Endothelial cell of umbilical vein (primary cell): ENCODE measurements around the gene SGCD. TPM values are rescaled to one million over a fixed set of nuclear protein-coding genes. Genes with fewer than 3 reads are reported as not detected.

Experiments
- BruUV-seq: library from RNA; stranded (reverse); fragments of 400-500 nt; replicated peaks from 2 replicates; lab custom pipeline; 2021; lab: Mats Ljungman, UMichigan
- CTCF ChIA-PET: fragments of 300-600, 350-600 bp; sonication (Branson Sonifier 250); formaldehyde crosslinking; loops from one replicate; lab custom pipeline; 2021; ENCODE audit warnings: antibody characterized with exemption, inconsistent platforms; lab: Charles Lee
- POLR2A ChIA-PET: fragments of 300-600, 350-600 bp; sonication (Branson Sonifier 250); formaldehyde crosslinking; loops from one replicate; lab custom pipeline; 2021; ENCODE audit warnings: antibody characterized with exemption, inconsistent platforms; lab: Charles Lee
- DNase-seq: peaks from one replicate; pipeline ENCODE4 v3.0.0-alpha.2; 2011; ENCODE audit warnings: low read depth, low spot score
- FAIRE-seq: peaks from 2 replicates; lab custom pipeline; 2011; peaks lifted over from hg19 to GRCh38; lab: Jason Lieb, UNC
- H2AFZ ChIP-seq: 2 replicates; pipeline ENCODE4 v1.6.0; 2012; ENCODE audit warnings: low read depth, low read length, control low read depth, inconsistent platforms
- H3K27ac ChIP-seq: 2 replicates; pipeline ENCODE4 v1.5.1; 2011; ENCODE audit warnings: low read depth, mild to moderate bottlenecking, control low read depth, low read length, moderate library complexity; ENCODE audit not compliant: insufficient read depth
- H3K27me3 ChIP-seq, 2 experiments: 2 replicates each; pipeline versions ENCODE4 v1.6.0 to v1.6.1; 2011; ENCODE audit warnings: low read length in 2 of 2, mixed read lengths in 1 of 2; ENCODE audit not compliant: control insufficient read depth in 2 of 2, insufficient read depth in 2 of 2
- H3K36me3 ChIP-seq, 2 experiments: 2 replicates in 1 of 2; 3 replicates in 1 of 2; pipeline ENCODE4 v1.5.1; 2011; ENCODE audit warnings: low read length in 2 of 2, mild to moderate bottlenecking in 1 of 2, moderate library complexity in 1 of 2; ENCODE audit not compliant: control insufficient read depth in 2 of 2, insufficient read depth in 2 of 2; ENCODE audit errors: extremely low read depth in 1 of 2
- H3K4me1 ChIP-seq: 3 replicates; pipeline ENCODE4 v1.5.1; 2011; ENCODE audit warnings: mild to moderate bottlenecking, low read length; ENCODE audit not compliant: control insufficient read depth, insufficient read depth; ENCODE audit errors: extremely low read depth
- H3K4me2 ChIP-seq: 2 replicates; pipeline ENCODE4 v1.6.1; 2011; ENCODE audit warnings: low read length, control low read depth, mixed read lengths; ENCODE audit not compliant: insufficient read depth
- H3K4me3 ChIP-seq, 3 experiments: fragments of 200-600 bp in 1 of 3; sonication (generic), shearing (Covaris generic) in 1 of 3; replicated peaks in 1 of 3; 2 replicates each; pipeline ENCODE4 v1.5.1; 2011 to 2016; ENCODE audit warnings: control low read depth in 3 of 3, low read length in 3 of 3, mild to moderate bottlenecking in 2 of 3, inconsistent platforms in 1 of 3, low read depth in 1 of 3, moderate library complexity in 1 of 3; ENCODE audit not compliant: insufficient read depth in 1 of 3
- H3K79me2 ChIP-seq: 2 replicates; pipeline ENCODE4 v1.6.0; 2012; ENCODE audit warnings: low read length, inconsistent platforms; ENCODE audit not compliant: control insufficient read depth, insufficient read depth
- H3K9ac ChIP-seq: replicated peaks from 2 replicates; pipeline ENCODE3; 2011; ENCODE audit warnings: low read length, control low read depth; ENCODE audit not compliant: insufficient read depth; ENCODE audit errors: extremely low read depth
- H3K9me1 ChIP-seq: replicated peaks from 3 replicates; pipeline ENCODE4 v1.6.0; 2011; ENCODE audit warnings: mild to moderate bottlenecking, low read length; ENCODE audit not compliant: control insufficient read depth, insufficient read depth; ENCODE audit errors: extremely low read depth
- H3K9me3 ChIP-seq: replicated peaks from 2 replicates; pipeline ENCODE4 v1.5.1; 2012; ENCODE audit warnings: low read length, inconsistent platforms; ENCODE audit not compliant: control insufficient read depth, insufficient read depth
- H4K20me1 ChIP-seq: replicated peaks from 2 replicates; pipeline ENCODE3; 2011; ENCODE audit warnings: mild to moderate bottlenecking, low read length; ENCODE audit not compliant: control insufficient read depth, insufficient read depth; ENCODE audit errors: extremely low read depth
- EZH2 ChIP-seq: IDR thresholded peaks from 2 replicates; pipeline ENCODE4 v1.6.1; 2012; ENCODE audit warnings: borderline replicate concordance, low read depth, mild to moderate bottlenecking, moderate library complexity, low read length, inconsistent platforms; ENCODE audit not compliant: severe bottlenecking
- FOS ChIP-seq: IDR thresholded peaks from 2 replicates; pipeline ENCODE4 v1.6.1; 2011; ENCODE audit warnings: mild to moderate bottlenecking, low read length, moderate library complexity, borderline replicate concordance; ENCODE audit not compliant: insufficient read depth
- GATA2 ChIP-seq: IDR thresholded peaks from 2 replicates; pipeline ENCODE4 v1.7.0; 2011; ENCODE audit warnings: low read depth, mild to moderate bottlenecking, moderate library complexity, mixed read lengths, low read length; ENCODE audit not compliant: insufficient read length, insufficient read depth
- JUN ChIP-seq: IDR thresholded peaks from 2 replicates; pipeline ENCODE4 v1.6.1; 2011; ENCODE audit warnings: borderline replicate concordance, low read depth; ENCODE audit not compliant: insufficient read length, insufficient read depth
- MYC ChIP-seq: IDR thresholded peaks from one replicate; pipeline ENCODE4 v1.6.1; 2011; ENCODE audit warnings: mild to moderate bottlenecking, low read depth, low read length
- POLR2A ChIP-seq: IDR thresholded peaks from 2 replicates; pipeline ENCODE4 v1.6.1; 2012; ENCODE audit warnings: low read depth, mild to moderate bottlenecking, control low read depth, low read length
- POLR2AphosphoS5 ChIP-seq: IDR thresholded peaks from 2 replicates; pipeline ENCODE4 v1.6.1; 2012; ENCODE audit warnings: low read depth, mild to moderate bottlenecking, control low read depth, low read length, moderate library complexity; ENCODE audit not compliant: insufficient read depth
- dilution Hi-C: fragments of 300-500 bp; cut with MboI; formaldehyde crosslinking; loops from one replicate; pipeline ENCODE4 v1.15.0; 2019; ENCODE audit warnings: low sequenced_read_pairs; ENCODE audit not compliant: extremely low pct_ligation_motif_present
- intact Hi-C: fragments of 100-400 bp; cut with micrococcal nuclease; formaldehyde crosslinking; loops from one replicate; pipeline ENCODE4 v1.10.0; 2022
- polyA plus RNA-seq, 4 experiments: library from polyadenylated mRNA; depleted of rRNA in 3 of 4; stranded (reverse) in 3 of 4; unstranded in 1 of 4; fragments of >200 nt; gene quantifications; 2 replicates each; pipeline versions ENCODE4 v1.2.1 to v1.2.3, GENCODE V29; 2011 to 2012; ENCODE audit warnings: missing spikeins in 1 of 4
- total RNA-seq: library from RNA; stranded (reverse); gene quantifications from 2 replicates; pipeline ENCODE4 v1.2.3, GENCODE V29; 2021
- TF ChIP-seq, protein P1 (sequence below): IDR thresholded peaks from 2 replicates; pipeline ENCODE4 v1.6.1; 2011; ENCODE audit not compliant: insufficient read depth, insufficient read length
- TF ChIP-seq, protein P2 (sequence below), 2 donors: IDR thresholded peaks; 1 replicate in 1 of 2; 2 replicates in 1 of 2; pipeline ENCODE4 v1.5.1; 2011; ENCODE audit warnings: low read length in 2 of 2, mild to moderate bottlenecking in 2 of 2, moderate library complexity in 2 of 2, control low read depth in 1 of 2, inconsistent platforms in 1 of 2, low read depth in 1 of 2; ENCODE audit not compliant: insufficient read depth in 1 of 2; ENCODE audit errors: extremely low read depth in 1 of 2

SGCD gene
- total and polyA plus RNA-seq, 2 donors (not counting 3 experiments of a cell fraction or from before 2014, with no cell fraction given) = not detected

DNA sequence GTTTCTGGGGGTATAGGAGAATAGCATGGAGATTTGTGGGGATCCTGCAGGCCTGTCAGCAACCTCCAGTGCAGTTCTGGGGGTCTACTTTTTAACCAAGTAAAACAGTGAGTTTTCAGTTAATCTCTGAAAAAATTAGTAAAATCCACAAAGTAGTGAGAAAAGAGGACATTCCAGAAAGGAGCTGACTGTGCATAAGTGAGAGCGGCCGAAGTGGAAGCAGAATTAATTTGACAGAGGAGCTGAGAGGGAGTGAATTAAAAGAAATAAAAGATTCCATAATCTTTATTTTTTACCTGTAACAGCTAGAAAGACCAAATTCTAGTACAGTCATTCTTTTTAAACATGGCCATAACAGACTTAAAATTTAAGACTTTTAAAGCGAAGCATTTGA is 149.2 kb downstream of the SGCD start:
- H3K9me3 ChIP-seq = peaks cover 3% of the 10 kb centered on the region

More for the DNA sequence above, 149.2 kb downstream of the SGCD start:
- Histone ChIP-seq H3K4me3 (no peak overlapping the region), H3K27ac (no peak overlapping the region), H3K9ac (no peak overlapping the region), H3K27me3 (no peaks in the 10 kb centered on the region), H3K4me1 (no peaks in the 10 kb centered on the region), H3K9me1 (no peaks in the 10 kb centered on the region), H3K36me3 (no peaks in the 10 kb centered on the region), H4K20me1 (no peaks in the 10 kb centered on the region), H2AFZ (no peak overlapping the region), H3K4me2 (no peak overlapping the region), H3K79me2 (no peaks in the 10 kb centered on the region)
- no TSS peak for BruUV-seq
- ChIA-PET CTCF (no interaction called here), POLR2A (no interaction called here)
- TF ChIP-seq, protein P1, sequence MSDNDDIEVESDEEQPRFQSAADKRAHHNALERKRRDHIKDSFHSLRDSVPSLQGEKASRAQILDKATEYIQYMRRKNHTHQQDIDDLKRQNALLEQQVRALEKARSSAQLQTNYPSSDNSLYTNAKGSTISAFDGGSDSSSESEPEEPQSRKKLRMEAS = no peak
- TF ChIP-seq JUN = no peak
- no peak for TF ChIP-seq POLR2A
- TF ChIP-seq, protein P2, sequence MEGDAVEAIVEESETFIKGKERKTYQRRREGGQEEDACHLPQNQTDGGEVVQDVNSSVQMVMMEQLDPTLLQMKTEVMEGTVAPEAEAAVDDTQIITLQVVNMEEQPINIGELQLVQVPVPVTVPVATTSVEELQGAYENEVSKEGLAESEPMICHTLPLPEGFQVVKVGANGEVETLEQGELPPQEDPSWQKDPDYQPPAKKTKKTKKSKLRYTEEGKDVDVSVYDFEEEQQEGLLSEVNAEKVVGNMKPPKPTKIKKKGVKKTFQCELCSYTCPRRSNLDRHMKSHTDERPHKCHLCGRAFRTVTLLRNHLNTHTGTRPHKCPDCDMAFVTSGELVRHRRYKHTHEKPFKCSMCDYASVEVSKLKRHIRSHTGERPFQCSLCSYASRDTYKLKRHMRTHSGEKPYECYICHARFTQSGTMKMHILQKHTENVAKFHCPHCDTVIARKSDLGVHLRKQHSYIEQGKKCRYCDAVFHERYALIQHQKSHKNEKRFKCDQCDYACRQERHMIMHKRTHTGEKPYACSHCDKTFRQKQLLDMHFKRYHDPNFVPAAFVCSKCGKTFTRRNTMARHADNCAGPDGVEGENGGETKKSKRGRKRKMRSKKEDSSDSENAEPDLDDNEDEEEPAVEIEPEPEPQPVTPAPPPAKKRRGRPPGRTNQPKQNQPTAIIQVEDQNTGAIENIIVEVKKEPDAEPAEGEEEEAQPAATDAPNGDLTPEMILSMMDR (IDR thresholded peaks at IDR 0.05; ENCODE audit: extremely low read depth in 1 of 2, insufficient read depth in 1 of 2, low read depth in 1 of 2, low read length in 2 of 2) = no peak
- no peak for TF ChIP-seq EZH2
- TF ChIP-seq GATA2 = no peak
- TF ChIP-seq POLR2AphosphoS5 = no peak
- TF ChIP-seq MYC = no peak
- TF ChIP-seq FOS = no peak
- DNase-seq (no peak), FAIRE-seq (no peak)
- intact Hi-C loops (no loop called here), dilution Hi-C loops (no loop called here)
